ENCODE measurements around the gene UBE2Z. TPM values are rescaled to one million over a fixed set of nuclear protein-coding genes. Genes with fewer than 3 reads are reported as not detected.

UBE2Z gene
- total and polyA plus RNA-seq, 9 of the 15 experiments (the other 6 are each of a cell fraction or from before 2014, with no cell fraction given) = 11.8 to 89.0 (median 38.2) TPM

DNA sequence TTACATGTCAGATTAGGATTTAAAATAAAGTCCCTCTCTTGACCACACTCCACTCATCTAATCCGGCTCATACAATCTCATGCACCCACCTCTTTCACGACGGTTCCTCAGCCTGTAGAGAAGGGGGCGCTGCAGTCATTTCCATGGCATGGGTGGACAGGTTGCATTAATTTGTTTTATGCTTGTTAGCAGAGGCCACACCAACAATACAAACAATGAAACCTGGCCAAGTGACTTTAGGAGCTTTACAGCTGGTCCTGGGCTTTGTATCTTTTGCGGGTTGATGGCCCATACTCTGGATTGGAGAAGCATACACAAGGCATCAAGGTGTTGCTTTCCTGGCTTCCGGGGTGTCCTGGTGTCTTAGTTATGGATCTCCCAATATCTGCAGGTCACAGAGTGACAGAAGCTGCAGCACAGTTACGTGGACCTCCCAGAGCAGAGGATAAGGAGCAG, 46.1 kb downstream of the UBE2Z start (continued):
- TF ChIP-seq, protein P1, sequence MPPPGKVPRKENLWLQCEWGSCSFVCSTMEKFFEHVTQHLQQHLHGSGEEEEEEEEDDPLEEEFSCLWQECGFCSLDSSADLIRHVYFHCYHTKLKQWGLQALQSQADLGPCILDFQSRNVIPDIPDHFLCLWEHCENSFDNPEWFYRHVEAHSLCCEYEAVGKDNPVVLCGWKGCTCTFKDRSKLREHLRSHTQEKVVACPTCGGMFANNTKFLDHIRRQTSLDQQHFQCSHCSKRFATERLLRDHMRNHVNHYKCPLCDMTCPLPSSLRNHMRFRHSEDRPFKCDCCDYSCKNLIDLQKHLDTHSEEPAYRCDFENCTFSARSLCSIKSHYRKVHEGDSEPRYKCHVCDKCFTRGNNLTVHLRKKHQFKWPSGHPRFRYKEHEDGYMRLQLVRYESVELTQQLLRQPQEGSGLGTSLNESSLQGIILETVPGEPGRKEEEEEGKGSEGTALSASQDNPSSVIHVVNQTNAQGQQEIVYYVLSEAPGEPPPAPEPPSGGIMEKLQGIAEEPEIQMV (tag; conservative IDR thresholded peaks at IDR 0.05; ENCODE audit: low read depth) = no peak
- TF ChIP-seq EP400 (IDR thresholded peaks at IDR 0.05) = peak; percentile 44
- no peak for TF ChIP-seq CSDE1 (IDR thresholded peaks at IDR 0.05)
- no peak for TF ChIP-seq ESRRB (CRISPR knock-in tag; IDR thresholded peaks at IDR 0.05; ENCODE audit: borderline replicate concordance)
- TF ChIP-seq CTBP1 (IDR thresholded peaks at IDR 0.05; ENCODE audit: borderline replicate concordance) = peak; percentile 57; the same call in 1 of the 2 replicates
- no peak for TF ChIP-seq NBN (IDR thresholded peaks at IDR 0.05; ENCODE audit: low read depth)
- TF ChIP-seq, protein P2, sequence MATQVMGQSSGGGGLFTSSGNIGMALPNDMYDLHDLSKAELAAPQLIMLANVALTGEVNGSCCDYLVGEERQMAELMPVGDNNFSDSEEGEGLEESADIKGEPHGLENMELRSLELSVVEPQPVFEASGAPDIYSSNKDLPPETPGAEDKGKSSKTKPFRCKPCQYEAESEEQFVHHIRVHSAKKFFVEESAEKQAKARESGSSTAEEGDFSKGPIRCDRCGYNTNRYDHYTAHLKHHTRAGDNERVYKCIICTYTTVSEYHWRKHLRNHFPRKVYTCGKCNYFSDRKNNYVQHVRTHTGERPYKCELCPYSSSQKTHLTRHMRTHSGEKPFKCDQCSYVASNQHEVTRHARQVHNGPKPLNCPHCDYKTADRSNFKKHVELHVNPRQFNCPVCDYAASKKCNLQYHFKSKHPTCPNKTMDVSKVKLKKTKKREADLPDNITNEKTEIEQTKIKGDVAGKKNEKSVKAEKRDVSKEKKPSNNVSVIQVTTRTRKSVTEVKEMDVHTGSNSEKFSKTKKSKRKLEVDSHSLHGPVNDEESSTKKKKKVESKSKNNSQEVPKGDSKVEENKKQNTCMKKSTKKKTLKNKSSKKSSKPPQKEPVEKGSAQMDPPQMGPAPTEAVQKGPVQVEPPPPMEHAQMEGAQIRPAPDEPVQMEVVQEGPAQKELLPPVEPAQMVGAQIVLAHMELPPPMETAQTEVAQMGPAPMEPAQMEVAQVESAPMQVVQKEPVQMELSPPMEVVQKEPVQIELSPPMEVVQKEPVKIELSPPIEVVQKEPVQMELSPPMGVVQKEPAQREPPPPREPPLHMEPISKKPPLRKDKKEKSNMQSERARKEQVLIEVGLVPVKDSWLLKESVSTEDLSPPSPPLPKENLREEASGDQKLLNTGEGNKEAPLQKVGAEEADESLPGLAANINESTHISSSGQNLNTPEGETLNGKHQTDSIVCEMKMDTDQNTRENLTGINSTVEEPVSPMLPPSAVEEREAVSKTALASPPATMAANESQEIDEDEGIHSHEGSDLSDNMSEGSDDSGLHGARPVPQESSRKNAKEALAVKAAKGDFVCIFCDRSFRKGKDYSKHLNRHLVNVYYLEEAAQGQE (IDR thresholded peaks at IDR 0.05; ENCODE audit: borderline replicate concordance) = peak; percentile 95
- TF ChIP-seq, protein P2 (CRISPR knock-in tag; IDR thresholded peaks at IDR 0.05; ENCODE audit: low read depth) = no peak
- TF ChIP-seq, protein P3, sequence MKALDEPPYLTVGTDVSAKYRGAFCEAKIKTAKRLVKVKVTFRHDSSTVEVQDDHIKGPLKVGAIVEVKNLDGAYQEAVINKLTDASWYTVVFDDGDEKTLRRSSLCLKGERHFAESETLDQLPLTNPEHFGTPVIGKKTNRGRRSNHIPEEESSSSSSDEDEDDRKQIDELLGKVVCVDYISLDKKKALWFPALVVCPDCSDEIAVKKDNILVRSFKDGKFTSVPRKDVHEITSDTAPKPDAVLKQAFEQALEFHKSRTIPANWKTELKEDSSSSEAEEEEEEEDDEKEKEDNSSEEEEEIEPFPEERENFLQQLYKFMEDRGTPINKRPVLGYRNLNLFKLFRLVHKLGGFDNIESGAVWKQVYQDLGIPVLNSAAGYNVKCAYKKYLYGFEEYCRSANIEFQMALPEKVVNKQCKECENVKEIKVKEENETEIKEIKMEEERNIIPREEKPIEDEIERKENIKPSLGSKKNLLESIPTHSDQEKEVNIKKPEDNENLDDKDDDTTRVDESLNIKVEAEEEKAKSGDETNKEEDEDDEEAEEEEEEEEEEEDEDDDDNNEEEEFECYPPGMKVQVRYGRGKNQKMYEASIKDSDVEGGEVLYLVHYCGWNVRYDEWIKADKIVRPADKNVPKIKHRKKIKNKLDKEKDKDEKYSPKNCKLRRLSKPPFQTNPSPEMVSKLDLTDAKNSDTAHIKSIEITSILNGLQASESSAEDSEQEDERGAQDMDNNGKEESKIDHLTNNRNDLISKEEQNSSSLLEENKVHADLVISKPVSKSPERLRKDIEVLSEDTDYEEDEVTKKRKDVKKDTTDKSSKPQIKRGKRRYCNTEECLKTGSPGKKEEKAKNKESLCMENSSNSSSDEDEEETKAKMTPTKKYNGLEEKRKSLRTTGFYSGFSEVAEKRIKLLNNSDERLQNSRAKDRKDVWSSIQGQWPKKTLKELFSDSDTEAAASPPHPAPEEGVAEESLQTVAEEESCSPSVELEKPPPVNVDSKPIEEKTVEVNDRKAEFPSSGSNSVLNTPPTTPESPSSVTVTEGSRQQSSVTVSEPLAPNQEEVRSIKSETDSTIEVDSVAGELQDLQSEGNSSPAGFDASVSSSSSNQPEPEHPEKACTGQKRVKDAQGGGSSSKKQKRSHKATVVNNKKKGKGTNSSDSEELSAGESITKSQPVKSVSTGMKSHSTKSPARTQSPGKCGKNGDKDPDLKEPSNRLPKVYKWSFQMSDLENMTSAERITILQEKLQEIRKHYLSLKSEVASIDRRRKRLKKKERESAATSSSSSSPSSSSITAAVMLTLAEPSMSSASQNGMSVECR (CRISPR knock-in tag; IDR thresholded peaks at IDR 0.05) = no peak
- no peak for TF ChIP-seq ZBTB8A (IDR thresholded peaks at IDR 0.05; ENCODE audit: partially characterized antibody)
- TF ChIP-seq, protein P4, sequence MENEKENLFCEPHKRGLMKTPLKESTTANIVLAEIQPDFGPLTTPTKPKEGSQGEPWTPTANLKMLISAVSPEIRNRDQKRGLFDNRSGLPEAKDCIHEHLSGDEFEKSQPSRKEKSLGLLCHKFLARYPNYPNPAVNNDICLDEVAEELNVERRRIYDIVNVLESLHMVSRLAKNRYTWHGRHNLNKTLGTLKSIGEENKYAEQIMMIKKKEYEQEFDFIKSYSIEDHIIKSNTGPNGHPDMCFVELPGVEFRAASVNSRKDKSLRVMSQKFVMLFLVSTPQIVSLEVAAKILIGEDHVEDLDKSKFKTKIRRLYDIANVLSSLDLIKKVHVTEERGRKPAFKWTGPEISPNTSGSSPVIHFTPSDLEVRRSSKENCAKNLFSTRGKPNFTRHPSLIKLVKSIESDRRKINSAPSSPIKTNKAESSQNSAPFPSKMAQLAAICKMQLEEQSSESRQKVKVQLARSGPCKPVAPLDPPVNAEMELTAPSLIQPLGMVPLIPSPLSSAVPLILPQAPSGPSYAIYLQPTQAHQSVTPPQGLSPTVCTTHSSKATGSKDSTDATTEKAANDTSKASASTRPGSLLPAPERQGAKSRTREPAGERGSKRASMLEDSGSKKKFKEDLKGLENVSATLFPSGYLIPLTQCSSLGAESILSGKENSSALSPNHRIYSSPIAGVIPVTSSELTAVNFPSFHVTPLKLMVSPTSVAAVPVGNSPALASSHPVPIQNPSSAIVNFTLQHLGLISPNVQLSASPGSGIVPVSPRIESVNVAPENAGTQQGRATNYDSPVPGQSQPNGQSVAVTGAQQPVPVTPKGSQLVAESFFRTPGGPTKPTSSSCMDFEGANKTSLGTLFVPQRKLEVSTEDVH (IDR thresholded peaks at IDR 0.05; ENCODE audit: low read depth, partially characterized antibody) = no peak
